Osteoblast (primary cell): Measurements from ENCODE around the gene LLGL2. TPM values are rescaled to one million over a fixed set of nuclear protein-coding genes. Genes with fewer than 3 reads are reported as not detected.

ENCODE experiments used
- DNase-seq: peaks from one replicate; pipeline ENCODE4 v3.0.0; 2011; ENCODE audit warnings: low spot score, mixed read lengths; ENCODE audit not compliant: insufficient read length; ENCODE audit errors: missing footprints
- H2AFZ ChIP-seq: 2 replicates; pipeline ENCODE4 v1.6.0; 2011; ENCODE audit warnings: mild to moderate bottlenecking, low read length
- H3K27ac ChIP-seq: 2 replicates; pipeline ENCODE4 v1.5.1; 2011; ENCODE audit warnings: mild to moderate bottlenecking, low read depth, low read length, moderate library complexity
- H3K27me3 ChIP-seq: 2 replicates; pipeline ENCODE4 v1.6.0; 2012; ENCODE audit warnings: mild to moderate bottlenecking, control low read depth, inconsistent platforms, low read length, moderate library complexity; ENCODE audit not compliant: insufficient read depth
- H3K36me3 ChIP-seq: 2 replicates; pipeline ENCODE4 v1.5.1; 2011; ENCODE audit warnings: mild to moderate bottlenecking, low read length, control low read depth, moderate library complexity; ENCODE audit not compliant: insufficient read depth
- H3K4me1 ChIP-seq: 2 replicates; pipeline ENCODE4 v1.5.1; 2011; ENCODE audit warnings: mild to moderate bottlenecking, low read length, control low read depth, moderate library complexity; ENCODE audit not compliant: insufficient read depth
- H3K4me2 ChIP-seq: 2 replicates; pipeline ENCODE4 v1.6.0; 2011; ENCODE audit warnings: mild to moderate bottlenecking, low read length; ENCODE audit not compliant: insufficient read depth
- H3K4me3 ChIP-seq: fragments of 200-600 bp; sonication (generic); 3 replicates; pipeline ENCODE4 v1.5.1; 2012; ENCODE audit warnings: mild to moderate bottlenecking, low read length, inconsistent platforms; ENCODE audit not compliant: insufficient read depth
- H3K79me2 ChIP-seq: 2 replicates; pipeline ENCODE4 v1.6.0; 2012; ENCODE audit warnings: mild to moderate bottlenecking, low read length, control low read depth, inconsistent platforms; ENCODE audit not compliant: insufficient read depth
- H3K9me3 ChIP-seq: 2 replicates; pipeline ENCODE4 v1.5.1; 2011; ENCODE audit warnings: low read depth, low read length, control low read depth
- H4K20me1 ChIP-seq: 2 replicates; pipeline ENCODE4 v1.6.0; 2012; ENCODE audit warnings: mild to moderate bottlenecking, low read length, control low read depth; ENCODE audit not compliant: insufficient read depth
- total RNA-seq: library from RNA; depleted of rRNA; stranded (reverse); fragments of >200 nt; gene quantifications from 2 replicates; pipeline ENCODE4 v1.2.3, GENCODE V29; 2012
- TF ChIP-seq, protein P1 (sequence below): IDR thresholded peaks from 2 replicates; pipeline ENCODE4 v1.5.1; 2011; ENCODE audit warnings: mild to moderate bottlenecking, low read depth, low read length, moderate library complexity; ENCODE audit errors: extremely low read depth

The LLGL2 gene
- total RNA-seq, 1 donor, result 0.36 TPM

DNA sequence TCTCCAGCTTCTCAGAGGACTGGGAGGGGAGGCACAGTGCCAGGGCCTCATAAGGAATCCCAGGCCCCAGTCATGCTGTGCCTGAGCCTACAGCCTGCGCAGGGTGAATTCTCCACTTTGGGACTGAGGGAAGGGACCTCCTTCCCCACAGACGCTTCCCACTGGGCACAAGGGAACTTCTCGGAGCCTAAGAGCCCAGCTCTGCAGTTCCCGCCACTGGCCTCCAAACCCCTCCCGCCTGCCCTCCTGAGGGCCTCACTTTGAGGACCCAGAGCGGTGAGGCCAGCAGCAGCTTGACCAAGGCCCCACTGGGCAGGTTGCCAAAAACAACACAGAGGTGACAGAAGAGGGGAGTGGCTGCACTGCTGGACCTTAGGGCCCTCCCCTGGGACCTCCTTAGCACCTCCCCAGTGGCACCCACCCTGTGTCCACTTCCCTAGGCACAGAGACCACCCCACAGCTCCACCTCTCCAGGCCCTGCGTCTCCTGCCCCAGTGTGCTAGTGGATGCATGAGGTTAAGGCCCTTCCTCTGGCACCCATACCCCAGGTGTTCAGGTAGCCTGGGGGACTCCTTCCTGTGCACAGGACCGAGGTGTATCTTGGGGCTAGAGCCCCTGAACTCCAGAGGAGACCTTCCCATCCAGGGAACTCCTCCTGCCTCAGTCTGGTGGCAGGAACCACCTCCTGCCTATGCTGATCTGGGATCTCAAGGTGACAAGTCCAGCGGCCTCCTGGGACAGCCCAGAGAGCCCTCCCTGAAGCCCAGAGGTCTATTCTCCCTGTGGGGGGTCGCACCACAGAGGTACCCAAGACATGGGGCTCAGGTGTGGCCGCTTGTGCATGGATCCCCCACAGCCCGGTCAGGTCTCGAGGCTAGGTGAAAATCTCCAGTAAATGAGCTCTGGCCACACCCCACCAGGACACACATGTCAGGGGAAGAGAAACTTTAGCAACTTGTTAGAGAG, 13.6 kb upstream of the LLGL2 start:
- Histone ChIP-seq H3K4me3 (no peak overlapping the region), H3K79me2 (peaks cover 30% of the 10 kb centered on the region), H3K9me3 (no peaks in the 10 kb centered on the region), H2AFZ (no peak overlapping the region), H3K27ac (no peak overlapping the region), H3K4me2 (no peak overlapping the region), H3K36me3 (peaks cover 6% of the 10 kb centered on the region), H3K4me1 (peaks cover 7% of the 10 kb centered on the region), H3K27me3 (no peaks in the 10 kb centered on the region), H4K20me1 (peaks cover 44% of the 10 kb centered on the region)
- no peak for DNase-seq
- TF ChIP-seq, protein P1, sequence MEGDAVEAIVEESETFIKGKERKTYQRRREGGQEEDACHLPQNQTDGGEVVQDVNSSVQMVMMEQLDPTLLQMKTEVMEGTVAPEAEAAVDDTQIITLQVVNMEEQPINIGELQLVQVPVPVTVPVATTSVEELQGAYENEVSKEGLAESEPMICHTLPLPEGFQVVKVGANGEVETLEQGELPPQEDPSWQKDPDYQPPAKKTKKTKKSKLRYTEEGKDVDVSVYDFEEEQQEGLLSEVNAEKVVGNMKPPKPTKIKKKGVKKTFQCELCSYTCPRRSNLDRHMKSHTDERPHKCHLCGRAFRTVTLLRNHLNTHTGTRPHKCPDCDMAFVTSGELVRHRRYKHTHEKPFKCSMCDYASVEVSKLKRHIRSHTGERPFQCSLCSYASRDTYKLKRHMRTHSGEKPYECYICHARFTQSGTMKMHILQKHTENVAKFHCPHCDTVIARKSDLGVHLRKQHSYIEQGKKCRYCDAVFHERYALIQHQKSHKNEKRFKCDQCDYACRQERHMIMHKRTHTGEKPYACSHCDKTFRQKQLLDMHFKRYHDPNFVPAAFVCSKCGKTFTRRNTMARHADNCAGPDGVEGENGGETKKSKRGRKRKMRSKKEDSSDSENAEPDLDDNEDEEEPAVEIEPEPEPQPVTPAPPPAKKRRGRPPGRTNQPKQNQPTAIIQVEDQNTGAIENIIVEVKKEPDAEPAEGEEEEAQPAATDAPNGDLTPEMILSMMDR, result no peak

GRCh38 chr17:75512926-75513640, 12.4 kb upstream of the LLGL2 start:
- TF ChIP-seq, protein P1, result no peak
- no peak overlapping the region for H2AFZ ChIP-seq
- H3K9me3 ChIP-seq, result no peaks in the 10 kb centered on the region
- H3K27ac ChIP-seq, result no peak overlapping the region
- no peaks in the 10 kb centered on the region for H3K27me3 ChIP-seq
- no peak overlapping the region for H3K4me2 ChIP-seq
- peaks cover 47% of the 10 kb centered on the region for H4K20me1 ChIP-seq
- DNase-seq, result no peak
- peaks cover 30% of the 10 kb centered on the region for H3K79me2 ChIP-seq
- H3K4me1 ChIP-seq, result peaks cover 15% of the 10 kb centered on the region
- H3K36me3 ChIP-seq, result peaks cover 6% of the 10 kb centered on the region
- no peak overlapping the region for H3K4me3 ChIP-seq

DNA sequence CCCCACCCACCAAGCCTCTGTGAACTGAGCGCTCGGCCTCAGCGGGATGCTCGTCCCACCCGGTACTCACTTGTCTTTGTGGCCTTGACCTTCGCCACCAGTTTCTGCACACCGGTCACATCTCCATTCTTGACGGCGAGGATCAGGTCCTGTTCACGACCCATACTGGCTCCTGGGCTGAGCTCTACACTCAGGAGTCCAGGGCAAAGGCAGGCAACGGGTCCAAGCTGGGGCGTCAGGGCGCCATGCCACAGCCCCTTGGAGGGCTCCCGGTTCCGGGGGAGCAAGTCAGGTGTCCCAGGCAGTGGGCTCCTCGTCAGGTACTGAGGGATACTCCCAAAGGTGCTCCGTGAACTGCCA, 11.9 kb upstream of the LLGL2 start:
- Histone ChIP-seq H3K79me2 (peaks cover 30% of the 10 kb centered on the region), H3K27ac (no peak overlapping the region), H3K4me2 (peak overlapping the region; percentile 94), H3K4me3 (no peak overlapping the region), H2AFZ (no peak overlapping the region), H3K36me3 (peaks cover 6% of the 10 kb centered on the region), H3K9me3 (no peaks in the 10 kb centered on the region), H3K27me3 (no peaks in the 10 kb centered on the region), H3K4me1 (peaks cover 15% of the 10 kb centered on the region), H4K20me1 (peaks cover 42% of the 10 kb centered on the region)
- TF ChIP-seq, protein P1, result no peak
- DNase-seq, result no peak
